ENCODE results near the gene LYPD3.
"Not testable (repeated sequence)": the region's sequence is repeated elsewhere in the genome, so short reads cannot be mapped to it uniquely, and the experiment has no call there.

Gene LYPD3

GRCh38 chr19:43460362-43461016 is 4.9 kb downstream of the LYPD3 start:
- DNase-seq = no peak

GRCh38 chr19:43457809-43458208 is 7.6 kb downstream of the LYPD3 start:
- DNase-seq = no peak

- DNase-seq = no peak
Observed at GRCh38 chr19:43455321-43456113, 9.9 kb downstream of the LYPD3 start.

GRCh38 chr19:43454031-43454430 is 11.4 kb downstream of the LYPD3 start:
- DNase-seq = no peak

- no peak for DNase-seq
Observed at GRCh38 chr19:43452582-43452981, 12.8 kb downstream of the LYPD3 start.

GRCh38 chr19:43450545-43450997 is 14.8 kb downstream of the LYPD3 start:
- no peak for DNase-seq

GRCh38 chr19:43447655-43448054 is 17.8 kb downstream of the LYPD3 start:
- no peak for DNase-seq

GRCh38 chr19:43446746-43447489 is 18.5 kb downstream of the LYPD3 start:
- peak; percentile 33 for DNase-seq

GRCh38 chr19:43445426-43445825 is 20.0 kb downstream of the LYPD3 start:
- no peak for DNase-seq

GRCh38 chr19:43444531-43445287 is 20.7 kb downstream of the LYPD3 start:
- no peak for DNase-seq

- DNase-seq = not testable (repeated sequence)
Observed at GRCh38 chr19:43444091-43444490, 21.3 kb downstream of the LYPD3 start.

GRCh38 chr19:43441716-43442115 is 23.7 kb downstream of the LYPD3 start:
- no peak for DNase-seq

GRCh38 chr19:43439709-43440063 is 25.7 kb downstream of the LYPD3 start:
- DNase-seq = no peak

- DNase-seq = no peak
Observed at GRCh38 chr19:43439032-43439708, 26.2 kb downstream of the LYPD3 start.

- no peak for DNase-seq
Observed at GRCh38 chr19:43438291-43439031, 26.9 kb downstream of the LYPD3 start.

- DNase-seq = no peak
Observed at GRCh38 chr19:43437712-43438111, 27.7 kb downstream of the LYPD3 start.

- DNase-seq = not testable (repeated sequence)
Observed at GRCh38 chr19:43437284-43437683, 28.1 kb downstream of the LYPD3 start.

GRCh38 chr19:43435775-43436174 is 29.6 kb downstream of the LYPD3 start:
- no peak for DNase-seq

- no peak for DNase-seq
Observed at GRCh38 chr19:43433689-43434088, 31.7 kb downstream of the LYPD3 start.

GRCh38 chr19:43433358-43433673 is 32.1 kb downstream of the LYPD3 start:
- no peak for DNase-seq

GRCh38 chr19:43430976-43431375 is 34.4 kb downstream of the LYPD3 start:
- no peak for DNase-seq
